ENCODE data around the gene NETO2.

Gene NETO2

GRCh38 chr16:47065766-47066688 is 77.7 kb downstream of the NETO2 start:
- Histone ChIP-seq H3K4me1 (ENCODE audit: control insufficient read depth in 1 of 2, insufficient read depth in 1 of 2, low read depth in 1 of 2, low read length in 1 of 2) (no peaks in the 10 kb centered on the region), H3K27me3 (no peaks in the 10 kb centered on the region), H3K9me3 (no peaks in the 10 kb centered on the region), H3K36me3 (no peaks in the 10 kb centered on the region), H3K27ac (no peak overlapping the region), H3K4me3 (ENCODE audit: low read depth in 1 of 2, low read length in 1 of 2) (no peak overlapping the region)
- TF ChIP-seq CTCF (IDR thresholded peaks at IDR 0.05): no peak

- H3K9me3 ChIP-seq: no peaks in the 10 kb centered on the region
- H3K27me3 ChIP-seq: no peaks in the 10 kb centered on the region
- no peak overlapping the region for H3K4me3 ChIP-seq (ENCODE audit: low read depth in 1 of 2, low read length in 1 of 2)
- no peak overlapping the region for H3K27ac ChIP-seq
- no peak for TF ChIP-seq CTCF (IDR thresholded peaks at IDR 0.05)
- H3K4me1 ChIP-seq (ENCODE audit: control insufficient read depth in 1 of 2, insufficient read depth in 1 of 2, low read depth in 1 of 2, low read length in 1 of 2): no peaks in the 10 kb centered on the region
- H3K36me3 ChIP-seq: no peaks in the 10 kb centered on the region
These were observed 79.0 kb downstream of the NETO2 start for GRCh38 chr16:47064775-47065174.

GRCh38 chr16:47063011-47063724 is 80.6 kb downstream of the NETO2 start:
- Histone ChIP-seq H3K36me3 (no peaks in the 10 kb centered on the region), H3K9me3 (no peaks in the 10 kb centered on the region), H3K27ac (no peak overlapping the region), H3K27me3 (no peaks in the 10 kb centered on the region), H3K4me1 (ENCODE audit: control insufficient read depth in 1 of 2, insufficient read depth in 1 of 2, low read depth in 1 of 2, low read length in 1 of 2) (no peaks in the 10 kb centered on the region), H3K4me3 (ENCODE audit: low read depth in 1 of 2, low read length in 1 of 2) (no peak overlapping the region)
- TF ChIP-seq CTCF (IDR thresholded peaks at IDR 0.05): no peak

GRCh38 chr16:47061204-47061603 is 82.5 kb downstream of the NETO2 start:
- Histone ChIP-seq H3K4me1 (ENCODE audit: control insufficient read depth in 1 of 2, insufficient read depth in 1 of 2, low read depth in 1 of 2, low read length in 1 of 2) (no peaks in the 10 kb centered on the region), H3K36me3 (no peaks in the 10 kb centered on the region), H3K4me3 (ENCODE audit: low read depth in 1 of 2, low read length in 1 of 2) (no peak overlapping the region), H3K9me3 (no peaks in the 10 kb centered on the region), H3K27ac (no peak overlapping the region), H3K27me3 (no peaks in the 10 kb centered on the region)
- TF ChIP-seq CTCF (IDR thresholded peaks at IDR 0.05): no peak

GRCh38 chr16:47060596-47060995 is 83.1 kb downstream of the NETO2 start:
- Histone ChIP-seq H3K27me3 (no peaks in the 10 kb centered on the region), H3K27ac (no peak overlapping the region), H3K4me3 (ENCODE audit: low read depth in 1 of 2, low read length in 1 of 2) (no peak overlapping the region), H3K9me3 (no peaks in the 10 kb centered on the region), H3K36me3 (no peaks in the 10 kb centered on the region), H3K4me1 (ENCODE audit: control insufficient read depth in 1 of 2, insufficient read depth in 1 of 2, low read depth in 1 of 2, low read length in 1 of 2) (no peaks in the 10 kb centered on the region)
- no peak for TF ChIP-seq CTCF (IDR thresholded peaks at IDR 0.05)
